Epithelial cell of proximal tubule (primary cell): ENCODE measurements around the gene SCAPER. TPM values are rescaled to one million over a fixed set of nuclear protein-coding genes. Genes with fewer than 3 reads are reported as not detected.

Experiments
- DNase-seq: peaks from one replicate; pipeline ENCODE4 v3.0.0-alpha.2; 2011; ENCODE audit warnings: low read depth
- H3K4me3 ChIP-seq: 2 replicates; pipeline ENCODE4 v1.5.1; 2011; ENCODE audit warnings: low read depth, mild to moderate bottlenecking, low read length
- CTCF ChIP-seq: conservative IDR thresholded peaks from 2 replicates; pipeline ENCODE4 v1.5.1; 2012; ENCODE audit warnings: low read depth, mild to moderate bottlenecking, low read length
- total RNA-seq: library from RNA; depleted of rRNA; stranded (reverse); fragments of >200 nt; gene quantifications from 2 replicates; pipeline ENCODE4 v1.2.3, GENCODE V29; 2015

Gene SCAPER
- total RNA-seq, 1 donor from 2014 or later = 13.3 TPM

GRCh38 chr15:76330080-76330680 lies 575.0 kb downstream of the SCAPER start:
- no peak for DNase-seq
- H3K4me3 ChIP-seq = no peak overlapping the region
- peak; percentile 64 for TF ChIP-seq CTCF

GRCh38 chr15:76328958-76329357 lies 576.2 kb downstream of the SCAPER start:
- TF ChIP-seq CTCF = no peak
- H3K4me3 ChIP-seq = no peak overlapping the region
- peak; percentile 41 for DNase-seq

- TF ChIP-seq CTCF = no peak
- no peak overlapping the region for H3K4me3 ChIP-seq
- DNase-seq = no peak
Measured at GRCh38 chr15:76328106-76328696, 576.9 kb downstream of the SCAPER start.

- TF ChIP-seq CTCF = no peak
- DNase-seq = no peak
- no peak overlapping the region for H3K4me3 ChIP-seq
Measured at GRCh38 chr15:76327191-76328105, 577.7 kb downstream of the SCAPER start.

GRCh38 chr15:76325704-76326103 lies 579.4 kb downstream of the SCAPER start:
- DNase-seq = no peak
- TF ChIP-seq CTCF = no peak
- H3K4me3 ChIP-seq = no peak overlapping the region

- no peak for TF ChIP-seq CTCF
- no peak for DNase-seq
- H3K4me3 ChIP-seq = no peak overlapping the region
Measured at GRCh38 chr15:76324066-76324465, 581.1 kb downstream of the SCAPER start.
